A673 (cell line): Measurements from ENCODE around the gene TMED6. TPM values are rescaled to one million over a fixed set of nuclear protein-coding genes. Genes with fewer than 3 reads are reported as not detected.

ENCODE experiments used
- BruUV-seq: library from RNA; stranded (reverse); fragments of 400-500 nt; replicated peaks from 2 replicates; lab custom pipeline; 2021; lab: Mats Ljungman, UMichigan
- CTCF ChIA-PET: fragments of 300-600 bp; sonication (Branson Sonifier 250); formaldehyde crosslinking; loops from one replicate; lab custom pipeline; 2022; ENCODE audit warnings: antibody characterized with exemption; lab: Charles Lee
- POLR2A ChIA-PET: fragments of 300-600 bp; sonication (Branson Sonifier 250); formaldehyde crosslinking; loops from one replicate; lab custom pipeline; 2022; ENCODE audit warnings: antibody characterized with exemption; ENCODE audit not compliant: low non-redundant PET; lab: Charles Lee
- DNase-seq: peaks from one replicate; pipeline ENCODE4 v3.0.0-alpha.2; 2015; ENCODE audit warnings: low spot score
- H3K27ac ChIP-seq: fragments of 200-600 bp; sonication (generic); 2 replicates; pipeline ENCODE4 v1.5.1; 2016; ENCODE audit warnings: mixed run types, low read depth, mild to moderate bottlenecking, mixed read lengths, antibody characterized with exemption, low read length; ENCODE audit not compliant: poor library complexity, severe bottlenecking
- H3K27me3 ChIP-seq: fragments of 200-600 bp; sonication (generic); replicated peaks from 2 replicates; pipeline ENCODE4 v1.6.1; 2017; ENCODE audit warnings: mixed run types, low read depth, mild to moderate bottlenecking, mixed read lengths, antibody characterized with exemption, low read length; ENCODE audit not compliant: insufficient read depth, poor library complexity
- H3K36me3 ChIP-seq: fragments of 200-600 bp; sonication (generic); 2 replicates; pipeline ENCODE4 v1.6.1; 2016; ENCODE audit warnings: mixed run types, mild to moderate bottlenecking, mixed read lengths, antibody characterized with exemption, low read length; ENCODE audit not compliant: insufficient read depth, poor library complexity, severe bottlenecking
- H3K4me1 ChIP-seq: fragments of 200-600 bp; sonication (generic); 2 replicates; pipeline ENCODE4 v1.6.1; 2017; ENCODE audit warnings: mixed run types, mild to moderate bottlenecking, mixed read lengths, antibody characterized with exemption, low read length; ENCODE audit not compliant: insufficient read depth, poor library complexity, severe bottlenecking
- H3K4me3 ChIP-seq: fragments of 200-600 bp; sonication (generic); 2 replicates; pipeline ENCODE4 v1.5.1; 2016; ENCODE audit warnings: low read depth, mixed run types, mild to moderate bottlenecking, mixed read lengths, low read length; ENCODE audit not compliant: poor library complexity, severe bottlenecking
- H3K9me3 ChIP-seq: fragments of 200-600 bp; sonication (generic); 2 replicates; pipeline ENCODE4 v1.6.1; 2016; ENCODE audit warnings: mixed run types, low read depth, mild to moderate bottlenecking, mixed read lengths, antibody characterized with exemption, low read length; ENCODE audit not compliant: poor library complexity, severe bottlenecking
- EZH2 ChIP-seq: fragments of 200-600 bp; sonication (generic); IDR thresholded peaks from 2 replicates; pipeline ENCODE4 v1.6.1; 2017; ENCODE audit warnings: borderline replicate concordance, low read depth, mild to moderate bottlenecking, mixed read lengths, antibody characterized with exemption, low read length; ENCODE audit not compliant: poor library complexity, severe bottlenecking
- intact Hi-C: fragments of 100-400 bp; cut with micrococcal nuclease; formaldehyde crosslinking; loops from one replicate; pipeline ENCODE4 v1.10.0; 2022; ENCODE audit not compliant: unreplicated experiment
- total RNA-seq: library from RNA; stranded (reverse); gene quantifications from 2 replicates; pipeline ENCODE4 v1.2.3, GENCODE V29; 2021
- TF ChIP-seq, protein P1 (sequence below): fragments of 300-800, 200-600 bp; sonication (generic); conservative IDR thresholded peaks from 2 replicates; pipeline ENCODE4 v1.5.1; 2017; ENCODE audit warnings: low read depth, mild to moderate bottlenecking, antibody characterized with exemption, low read length, moderate library complexity, mixed read lengths

Gene TMED6
- total RNA-seq, 1 experiment from 2014 or later = 1.8 TPM

DNA sequence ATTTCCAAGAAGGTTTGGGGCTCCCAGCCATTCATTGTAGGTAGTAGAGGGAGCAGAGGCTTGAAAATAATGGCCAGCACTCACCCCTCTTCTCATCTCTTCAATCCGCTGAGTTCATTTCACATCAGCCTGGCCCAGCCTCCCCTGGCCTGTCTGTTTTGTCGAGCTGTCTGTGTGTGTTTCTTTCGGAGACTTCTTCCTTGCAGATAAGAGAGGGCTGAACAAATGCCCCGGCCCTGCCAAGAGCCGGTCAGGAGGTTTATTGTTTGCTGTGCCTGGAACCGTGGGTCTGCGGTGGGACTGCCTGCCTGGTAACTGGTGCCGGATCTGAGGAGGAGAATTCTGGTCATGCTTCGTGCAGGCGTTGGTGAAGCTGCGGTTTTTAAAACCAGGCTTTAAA is 37.1 kb downstream of the TMED6 start:
- ChIA-PET CTCF (no interaction called here), POLR2A (no interaction called here)
- no TSS peak for BruUV-seq

DNA sequence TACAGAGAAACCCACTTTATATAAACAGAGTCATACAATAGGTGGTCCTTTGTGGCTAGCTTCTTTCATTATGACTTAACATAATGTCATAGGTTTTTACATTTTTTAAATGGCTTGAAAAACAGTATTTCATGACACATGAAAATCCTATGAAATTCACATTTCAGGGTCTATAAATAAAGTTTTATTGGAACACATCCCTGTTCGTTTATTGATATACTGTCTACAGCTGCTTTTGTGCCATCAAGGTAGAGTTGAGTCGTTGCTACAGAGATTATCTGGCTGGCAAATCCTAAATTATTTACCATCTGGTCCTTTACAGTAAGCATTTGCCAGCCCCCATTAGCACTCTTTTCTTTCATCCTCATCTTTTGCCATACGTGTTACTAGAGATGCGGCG is 38.1 kb downstream of the TMED6 start:
- no TSS peak for BruUV-seq
- CTCF ChIA-PET = no interaction called here
- Histone ChIP-seq H3K4me1 (no peaks in the 10 kb centered on the region), H3K27ac (no peak overlapping the region), H3K9me3 (no peaks in the 10 kb centered on the region), H3K36me3 (peaks cover 39% of the 10 kb centered on the region), H3K4me3 (no peak overlapping the region), H3K27me3 (no peaks in the 10 kb centered on the region)
- POLR2A ChIA-PET = no interaction called here
- TF ChIP-seq, protein P1, sequence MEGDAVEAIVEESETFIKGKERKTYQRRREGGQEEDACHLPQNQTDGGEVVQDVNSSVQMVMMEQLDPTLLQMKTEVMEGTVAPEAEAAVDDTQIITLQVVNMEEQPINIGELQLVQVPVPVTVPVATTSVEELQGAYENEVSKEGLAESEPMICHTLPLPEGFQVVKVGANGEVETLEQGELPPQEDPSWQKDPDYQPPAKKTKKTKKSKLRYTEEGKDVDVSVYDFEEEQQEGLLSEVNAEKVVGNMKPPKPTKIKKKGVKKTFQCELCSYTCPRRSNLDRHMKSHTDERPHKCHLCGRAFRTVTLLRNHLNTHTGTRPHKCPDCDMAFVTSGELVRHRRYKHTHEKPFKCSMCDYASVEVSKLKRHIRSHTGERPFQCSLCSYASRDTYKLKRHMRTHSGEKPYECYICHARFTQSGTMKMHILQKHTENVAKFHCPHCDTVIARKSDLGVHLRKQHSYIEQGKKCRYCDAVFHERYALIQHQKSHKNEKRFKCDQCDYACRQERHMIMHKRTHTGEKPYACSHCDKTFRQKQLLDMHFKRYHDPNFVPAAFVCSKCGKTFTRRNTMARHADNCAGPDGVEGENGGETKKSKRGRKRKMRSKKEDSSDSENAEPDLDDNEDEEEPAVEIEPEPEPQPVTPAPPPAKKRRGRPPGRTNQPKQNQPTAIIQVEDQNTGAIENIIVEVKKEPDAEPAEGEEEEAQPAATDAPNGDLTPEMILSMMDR = no peak
- no peak for TF ChIP-seq EZH2
- intact Hi-C loops = no loop called here
- DNase-seq = no peak

More for the DNA sequence above, 37.1 kb downstream of the TMED6 start:
- peak overlapping the region; percentile 50 for H3K27ac ChIP-seq
- DNase-seq = no peak
- no peak overlapping the region for H3K4me3 ChIP-seq
- peaks cover 50% of the 10 kb centered on the region for H3K36me3 ChIP-seq
- no peaks in the 10 kb centered on the region for H3K9me3 ChIP-seq
- intact Hi-C loops = no loop called here
- no peaks in the 10 kb centered on the region for H3K27me3 ChIP-seq
- TF ChIP-seq EZH2 = no peak
- TF ChIP-seq, protein P1 = no peak
- H3K4me1 ChIP-seq = no peaks in the 10 kb centered on the region

DNA sequence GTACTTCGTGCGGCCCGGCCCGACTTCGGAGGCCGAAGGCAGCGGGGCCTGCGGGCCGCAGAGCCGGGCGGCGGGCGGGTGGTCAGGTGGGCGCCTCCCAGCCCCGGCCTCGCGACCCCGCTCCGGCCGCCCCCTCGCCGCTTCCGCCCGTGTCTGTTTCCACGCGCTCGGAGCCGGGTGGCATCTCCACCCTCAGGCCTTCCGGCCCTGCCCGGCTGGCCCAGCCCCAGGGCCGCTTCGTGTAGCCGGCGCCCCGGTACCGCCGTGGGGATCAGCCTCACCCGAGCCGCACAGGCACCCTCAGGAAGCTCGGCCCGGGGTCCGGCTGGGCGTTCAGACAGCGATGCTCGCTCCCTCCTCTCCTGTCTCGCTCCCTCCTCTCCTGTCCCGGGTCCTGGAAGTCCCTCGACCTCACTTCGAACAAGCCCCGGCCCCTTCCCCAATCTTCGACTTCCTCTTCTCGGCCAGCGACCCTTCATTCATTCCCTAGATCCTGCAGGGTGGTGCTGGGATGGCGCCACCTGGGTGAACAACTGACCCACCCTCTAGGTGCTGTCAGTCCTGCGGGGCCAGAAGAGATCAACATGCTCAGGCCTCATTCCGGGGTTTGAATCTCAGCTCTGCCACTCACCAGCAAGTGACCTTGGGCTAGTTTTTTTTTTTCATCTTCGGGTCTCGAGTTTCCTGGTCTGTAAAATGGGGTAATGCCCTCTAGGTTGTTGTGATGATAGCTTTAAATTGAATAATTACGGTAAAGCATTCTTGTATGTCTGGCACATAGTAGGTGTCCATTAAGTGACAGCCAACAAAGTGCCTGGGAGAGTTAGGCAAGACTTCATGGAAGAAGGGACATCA is 39.8 kb downstream of the TMED6 start:
- no TSS peak for BruUV-seq
- intact Hi-C loops = no loop called here
- H3K27me3 ChIP-seq = no peaks in the 10 kb centered on the region
- H3K36me3 ChIP-seq = peaks cover 24% of the 10 kb centered on the region
- CTCF ChIA-PET = interaction anchor here (0.5 to 0.7 kb wide), 3 partner anchors 12 to 119 kb away, joined by 3 to 7 read pairs (median 6); no protein-coding TSS in a partner anchor
- H3K9me3 ChIP-seq = no peaks in the 10 kb centered on the region
- no peaks in the 10 kb centered on the region for H3K4me1 ChIP-seq
- peak overlapping the region; percentile 100 for H3K4me3 ChIP-seq
- peak; percentile 51 for DNase-seq
- peak overlapping the region; percentile 96 for H3K27ac ChIP-seq
- POLR2A ChIA-PET = interaction anchor here (0.6 kb wide), 1 partner anchor 22 kb away, joined by 5 read pairs; no protein-coding TSS in a partner anchor
- TF ChIP-seq, protein P1 = no peak
- no peak for TF ChIP-seq EZH2
